Measurements from ENCODE around the gene EP400.

EP400 gene

DNA sequence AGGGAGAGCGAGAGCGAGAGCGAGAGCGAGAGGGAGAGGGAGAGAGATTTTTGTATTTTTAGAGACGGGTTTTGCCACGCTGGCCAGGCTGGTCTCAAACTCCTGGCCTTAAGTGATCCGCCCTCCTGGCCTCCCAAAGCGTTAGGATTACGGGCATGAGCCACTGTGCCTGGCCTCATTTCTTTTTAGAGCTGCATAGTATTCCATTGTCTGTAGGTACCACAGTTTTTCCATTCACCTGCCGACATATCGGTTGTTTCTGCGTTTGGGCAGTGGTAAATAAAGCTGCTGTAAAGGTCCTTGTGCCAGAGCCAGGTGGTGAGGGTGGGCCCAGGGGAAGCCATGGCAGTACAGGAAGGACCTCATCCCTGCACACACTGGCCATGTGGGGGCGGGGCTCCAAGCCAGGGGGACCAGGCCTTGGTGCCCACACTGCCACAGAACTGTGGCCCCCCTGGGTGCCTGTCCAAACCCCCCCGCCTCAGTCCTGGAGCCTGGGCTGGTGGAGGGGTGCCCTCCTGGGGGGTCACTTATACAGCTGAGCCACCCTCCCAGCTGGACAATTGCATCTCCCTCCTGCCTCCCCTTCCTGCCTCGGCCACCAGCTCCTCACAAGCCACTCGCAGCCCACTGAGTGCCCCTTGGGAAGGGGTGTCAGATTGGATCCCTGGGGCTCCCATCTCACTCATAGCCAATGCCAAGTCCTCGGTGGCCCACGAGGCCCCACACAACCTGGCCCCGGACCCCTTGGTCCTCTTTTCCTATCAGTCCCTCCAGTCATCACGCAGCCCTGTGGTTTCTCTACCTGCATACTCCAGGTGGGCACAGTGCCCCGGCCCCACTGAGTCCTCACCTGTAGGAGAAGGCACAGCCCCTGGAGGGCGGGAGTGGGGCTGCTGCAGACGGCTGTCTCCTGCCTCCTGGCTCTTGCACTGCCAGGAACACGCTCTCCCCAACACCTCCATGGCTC is 22.3 kb upstream of the EP400 start:
- FAIRE-seq, result no peak

DNA sequence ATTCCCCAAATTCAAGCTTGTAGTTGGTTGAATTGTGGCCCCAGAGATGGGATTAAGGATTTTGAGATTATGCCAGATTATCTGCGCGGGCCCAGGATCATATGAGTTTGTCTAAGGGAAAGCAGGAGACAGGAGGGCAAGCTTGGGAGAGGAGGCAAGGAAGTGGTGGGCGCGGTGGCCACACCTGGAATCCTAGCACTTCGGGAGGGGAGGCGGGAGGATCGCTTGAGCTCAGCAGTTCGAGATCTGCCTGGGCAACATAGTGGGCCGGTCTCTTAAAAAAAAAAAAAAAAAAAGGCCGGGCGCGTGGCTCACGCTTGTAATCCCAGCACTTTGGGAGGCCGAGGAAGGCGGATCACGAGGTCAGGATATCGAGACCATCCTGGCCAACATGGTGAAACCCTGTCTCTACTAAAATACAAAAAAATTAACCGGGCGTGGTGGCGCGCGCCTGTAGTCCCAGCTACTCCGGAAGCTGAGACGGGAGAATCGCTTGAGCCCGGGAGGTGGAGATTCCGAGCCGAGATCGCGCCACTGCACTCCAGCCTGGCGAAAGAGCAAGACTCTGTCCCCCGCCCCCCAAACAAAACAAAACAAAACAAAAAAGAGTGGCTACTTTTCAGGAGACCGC is 21.5 kb upstream of the EP400 start:
- FAIRE-seq, result no peak

DNA sequence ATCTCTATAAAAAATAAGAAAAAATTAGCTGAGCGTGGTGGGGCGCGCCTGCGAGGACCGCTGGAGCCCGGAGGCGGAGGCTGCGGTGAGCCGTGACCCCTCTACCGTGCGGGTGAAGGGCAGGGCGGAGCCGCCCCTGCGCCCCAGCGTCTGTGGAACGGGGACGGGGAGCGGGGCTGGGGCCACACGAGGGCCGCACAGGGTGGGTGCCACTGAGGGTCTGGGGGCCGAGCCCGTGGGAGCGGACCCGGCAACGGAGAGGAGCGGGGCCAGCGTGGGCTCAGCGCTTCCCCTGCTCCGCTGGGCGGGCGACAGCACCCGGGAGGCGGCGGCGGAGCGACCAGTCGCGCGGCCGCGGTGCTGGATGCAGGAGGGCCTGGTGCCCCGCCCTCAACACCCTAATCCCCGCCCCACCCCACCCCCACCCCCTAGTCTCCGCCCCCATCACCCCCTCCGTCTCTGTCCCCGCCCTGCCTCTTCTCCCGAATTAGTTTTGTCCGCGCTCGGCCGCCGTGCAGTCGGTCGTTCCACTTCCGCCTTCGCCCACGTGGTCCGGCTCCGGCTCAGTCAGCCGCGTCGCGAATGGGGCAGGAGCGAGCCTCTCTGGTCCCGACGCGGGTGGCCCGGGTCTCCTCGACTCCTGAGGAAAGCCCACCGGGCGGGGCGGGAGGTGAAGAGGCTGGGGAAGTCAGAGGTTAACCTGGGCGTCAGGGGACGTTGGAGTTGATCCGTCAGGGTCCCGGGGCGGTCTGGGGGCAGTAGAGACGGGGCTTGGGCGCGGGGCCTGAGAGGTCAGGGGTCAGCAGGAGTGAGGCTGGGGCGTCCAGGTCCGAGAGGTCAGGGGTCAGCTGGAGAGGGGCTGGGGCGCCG is 20.8 kb upstream of the EP400 start, which contains the start of gene PUS1:
Gene PUS1, plus strand, starts transcription at position 566 of the 870 bp plus-strand sequence. CDS start 447 bp downstream, outside the sequence.
- FAIRE-seq, result no peak

DNA sequence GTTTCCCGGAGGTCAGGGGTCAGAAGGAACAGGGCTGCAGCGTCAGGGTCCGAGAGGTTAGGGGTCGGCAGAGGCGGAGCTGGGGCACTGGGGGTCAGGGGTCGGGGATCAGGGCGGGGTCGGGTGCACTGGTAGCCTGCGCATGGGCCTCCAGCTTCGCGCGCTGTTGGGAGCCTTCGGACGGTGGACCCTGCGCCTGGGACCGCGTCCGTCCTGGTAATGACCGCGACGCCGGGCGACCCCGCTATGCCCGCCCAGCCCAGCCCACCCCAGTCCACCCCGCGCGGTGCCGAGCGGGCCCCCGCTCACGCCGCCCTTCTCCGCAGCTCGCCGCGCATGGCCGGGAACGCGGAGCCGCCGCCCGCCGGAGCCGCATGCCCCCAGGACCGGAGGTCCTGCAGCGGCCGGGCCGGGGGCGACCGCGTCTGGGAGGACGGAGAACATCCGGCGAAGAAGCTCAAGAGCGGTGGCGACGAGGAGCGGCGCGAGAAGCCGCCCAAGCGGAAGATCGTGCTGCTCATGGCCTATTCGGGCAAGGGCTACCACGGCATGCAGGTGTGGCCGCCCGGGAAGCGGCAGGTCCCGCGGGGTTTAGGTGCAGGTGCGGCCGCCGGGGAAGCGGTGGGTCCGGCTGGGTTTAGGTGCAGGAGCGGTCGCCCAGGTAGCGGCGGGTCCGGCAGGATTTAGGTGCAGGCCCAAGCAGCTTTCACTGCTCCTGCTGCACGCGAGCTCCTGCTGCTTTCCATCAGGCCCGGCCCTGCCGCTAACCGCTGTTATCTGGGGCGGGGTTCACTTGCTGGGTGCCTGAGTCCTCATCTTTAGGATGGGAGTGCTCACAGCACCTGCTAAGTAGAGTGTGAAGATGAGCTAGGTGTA is 19.9 kb upstream of the EP400 start:
- no peak for FAIRE-seq

DNA sequence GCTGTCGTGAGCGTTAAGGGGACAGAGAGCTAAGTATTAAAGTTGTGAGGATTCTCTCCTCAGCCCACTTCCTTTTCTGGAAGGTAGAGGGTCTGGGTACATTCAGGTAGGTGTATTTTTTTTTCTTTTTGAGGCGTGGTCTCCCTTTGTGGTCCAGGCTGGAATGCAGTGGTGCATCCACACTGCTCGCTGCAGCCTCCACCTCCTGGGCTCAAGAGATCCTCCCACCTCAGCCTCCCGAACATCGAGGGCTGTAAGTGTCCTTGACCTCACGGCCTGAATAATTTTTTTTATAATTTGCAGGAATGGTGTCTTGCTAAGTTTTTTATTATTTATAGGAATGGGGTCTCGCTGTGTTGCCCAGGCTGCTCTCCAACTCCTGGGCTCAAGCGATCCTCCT is 19.2 kb upstream of the EP400 start:
- FAIRE-seq, result no peak

GRCh38 chr12:131933387-131933786 is 16.4 kb upstream of the EP400 start:
- no peak for FAIRE-seq

DNA sequence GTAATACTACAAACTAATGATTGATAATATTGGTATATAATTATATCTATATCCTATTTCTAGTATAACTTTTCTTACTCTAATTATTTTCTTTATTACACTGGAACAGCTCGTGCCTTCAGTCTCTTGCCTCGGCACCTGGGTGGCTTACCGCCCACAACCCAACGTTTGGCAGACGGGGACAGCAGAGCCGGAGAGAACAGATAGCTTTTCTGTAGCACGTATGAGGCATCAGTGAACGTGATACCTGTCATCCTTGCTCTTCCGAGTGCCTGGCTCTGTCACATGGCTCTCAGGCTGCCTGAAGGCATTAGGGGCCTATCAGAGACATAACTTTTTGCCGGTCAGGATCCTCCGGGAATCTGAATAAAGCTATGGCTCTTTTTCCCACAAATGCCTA is 15.2 kb upstream of the EP400 start:
- FAIRE-seq, result no peak

GRCh38 chr12:131938082-131938481 is 11.7 kb upstream of the EP400 start:
- FAIRE-seq, result no peak

- FAIRE-seq, result no peak
These were observed 10.7 kb upstream of the EP400 start for GRCh38 chr12:131939007-131939406.

DNA sequence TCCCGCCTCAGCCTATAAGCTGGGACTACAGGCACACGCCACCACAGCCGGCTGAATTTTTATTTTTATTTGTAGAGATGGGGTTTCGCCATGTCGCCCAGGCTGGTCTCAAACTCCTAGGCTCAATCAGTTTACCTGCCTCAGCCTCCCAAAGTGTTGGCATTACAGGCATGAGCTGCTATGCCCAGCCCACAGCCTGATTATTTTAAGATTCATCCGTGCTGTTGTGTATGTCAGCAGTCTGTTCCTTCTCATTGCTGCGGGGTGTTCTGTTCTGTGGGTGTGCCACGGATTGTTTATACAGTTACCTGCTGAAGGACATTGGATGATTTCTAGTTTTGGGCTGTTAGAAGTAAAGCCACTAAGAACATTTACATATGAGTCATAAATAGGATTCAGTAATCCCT is 9.6 kb upstream of the EP400 start:
- FAIRE-seq, result no peak

DNA sequence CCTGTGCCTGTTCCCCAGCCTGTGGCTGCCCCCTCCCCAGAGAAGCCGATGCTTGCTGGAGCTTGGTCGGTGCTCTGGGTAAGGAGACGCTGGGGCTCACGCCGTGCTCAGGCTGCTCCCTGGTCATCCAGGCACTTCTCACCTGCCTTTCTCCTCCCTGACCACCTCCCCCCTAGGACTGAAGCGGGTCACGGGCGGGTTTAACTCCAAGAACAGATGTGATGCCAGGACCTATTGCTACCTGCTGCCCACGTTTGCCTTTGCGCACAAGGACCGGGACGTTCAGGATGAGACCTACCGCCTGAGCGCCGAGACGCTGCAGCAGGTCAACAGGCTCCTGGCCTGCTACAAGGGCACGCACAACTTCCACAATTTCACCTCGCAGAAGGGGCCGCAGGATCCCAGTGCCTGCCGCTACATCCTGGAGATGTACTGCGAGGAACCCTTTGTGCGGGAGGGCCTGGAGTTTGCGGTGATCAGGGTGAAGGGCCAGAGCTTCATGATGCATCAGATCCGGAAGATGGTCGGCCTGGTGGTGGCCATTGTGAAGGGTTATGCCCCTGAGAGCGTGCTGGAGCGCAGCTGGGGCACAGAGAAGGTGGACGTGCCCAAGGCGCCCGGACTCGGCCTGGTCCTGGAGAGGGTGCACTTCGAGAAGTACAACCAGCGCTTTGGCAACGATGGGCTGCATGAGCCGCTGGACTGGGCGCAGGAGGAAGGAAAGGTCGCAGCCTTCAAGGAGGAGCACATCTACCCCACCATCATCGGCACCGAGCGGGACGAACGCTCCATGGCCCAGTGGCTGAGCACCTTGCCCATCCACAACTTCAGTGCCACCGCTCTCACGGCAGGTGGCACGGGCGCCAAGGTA is 8.4 kb upstream of the EP400 start:
- FAIRE-seq, result no peak

- FAIRE-seq, result no peak
These were observed 7.8 kb upstream of the EP400 start for GRCh38 chr12:131941987-131942341.

- no peak for FAIRE-seq
These were observed 7.1 kb upstream of the EP400 start for GRCh38 chr12:131942671-131943070.

DNA sequence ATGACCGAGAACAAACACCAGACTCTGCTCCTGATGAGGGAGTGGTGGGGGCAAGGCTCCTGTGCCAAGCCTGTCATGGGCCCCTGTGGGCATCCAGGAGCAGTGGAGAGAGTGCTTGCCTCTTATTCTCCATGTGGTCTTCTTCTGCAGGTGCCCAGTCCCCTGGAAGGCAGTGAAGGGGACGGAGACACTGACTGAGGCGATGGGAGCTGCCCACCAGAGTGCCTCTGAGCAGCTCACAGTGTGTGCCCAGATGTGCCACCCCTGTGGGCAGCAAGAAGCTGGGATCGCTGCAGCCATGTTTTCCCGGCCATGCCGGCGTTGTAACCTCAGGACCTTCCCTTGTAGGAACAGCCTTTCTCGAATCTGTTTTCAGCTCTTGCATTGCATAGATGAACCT is 6.4 kb upstream of the EP400 start:
- FAIRE-seq, result no peak

DNA sequence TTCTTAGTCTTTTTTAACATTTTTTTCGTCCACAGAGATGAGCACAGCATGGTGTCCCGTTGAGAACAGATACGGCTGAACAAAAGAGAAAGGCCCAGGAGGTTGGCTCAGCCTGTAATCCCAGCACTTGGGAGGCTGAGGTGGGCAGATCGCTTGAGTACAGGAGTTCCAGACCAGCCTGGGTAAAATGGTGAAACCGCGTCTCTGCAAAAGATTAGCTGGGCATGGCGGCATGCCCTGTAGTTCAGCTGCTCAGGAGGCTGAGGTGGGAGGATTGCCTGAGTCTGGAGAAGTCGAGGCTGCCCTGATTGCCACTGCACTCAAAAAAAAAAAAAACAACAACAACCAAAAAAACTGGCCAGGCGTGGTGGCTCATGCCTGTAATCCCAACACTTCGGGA is 5.9 kb upstream of the EP400 start:
- FAIRE-seq, result no peak

- FAIRE-seq, result no peak
These were observed 5.0 kb upstream of the EP400 start for GRCh38 chr12:131944601-131945251.

GRCh38 chr12:131946757-131947156 is 3.0 kb upstream of the EP400 start:
- FAIRE-seq, result no peak

DNA sequence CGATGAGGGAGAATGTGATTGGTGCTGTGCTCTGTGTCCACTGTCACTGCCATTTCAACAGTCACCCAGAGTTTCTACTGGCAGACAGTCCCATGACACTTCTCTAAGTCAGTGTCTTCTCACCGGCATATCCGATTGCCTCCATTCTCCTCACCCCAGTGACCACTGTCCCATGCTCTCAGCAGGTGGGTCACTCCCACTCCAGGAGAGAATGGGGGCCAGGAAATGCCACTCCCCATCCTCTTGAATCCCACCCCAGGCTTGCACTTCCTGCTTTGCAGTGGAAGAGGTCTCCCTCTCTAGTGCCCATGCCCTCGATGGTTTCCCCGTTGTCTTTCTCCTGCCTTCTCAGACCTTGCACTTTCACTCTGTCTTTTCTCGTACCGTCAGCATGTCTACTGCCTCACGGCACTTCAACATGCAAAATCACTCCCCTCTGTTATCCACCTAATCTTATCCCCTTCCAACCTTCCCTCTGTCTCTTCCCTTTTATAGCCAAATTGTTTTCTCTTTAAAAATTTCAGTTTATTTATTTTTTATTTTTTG is 2.2 kb upstream of the EP400 start:
- no peak for FAIRE-seq

GRCh38 chr12:131948166-131948712 is 1.5 kb upstream of the EP400 start:
- no peak for FAIRE-seq
